ENCODE results near the gene RANBP10. TPM values are rescaled to one million over a fixed set of nuclear protein-coding genes. Genes with fewer than 3 reads are reported as not detected.

The RANBP10 gene
- total and polyA plus RNA-seq, 9 of the 15 experiments (the other 6 are each of a cell fraction or from before 2014, with no cell fraction given), result 0.61 to 19.3 (median 5.9) TPM

DNA sequence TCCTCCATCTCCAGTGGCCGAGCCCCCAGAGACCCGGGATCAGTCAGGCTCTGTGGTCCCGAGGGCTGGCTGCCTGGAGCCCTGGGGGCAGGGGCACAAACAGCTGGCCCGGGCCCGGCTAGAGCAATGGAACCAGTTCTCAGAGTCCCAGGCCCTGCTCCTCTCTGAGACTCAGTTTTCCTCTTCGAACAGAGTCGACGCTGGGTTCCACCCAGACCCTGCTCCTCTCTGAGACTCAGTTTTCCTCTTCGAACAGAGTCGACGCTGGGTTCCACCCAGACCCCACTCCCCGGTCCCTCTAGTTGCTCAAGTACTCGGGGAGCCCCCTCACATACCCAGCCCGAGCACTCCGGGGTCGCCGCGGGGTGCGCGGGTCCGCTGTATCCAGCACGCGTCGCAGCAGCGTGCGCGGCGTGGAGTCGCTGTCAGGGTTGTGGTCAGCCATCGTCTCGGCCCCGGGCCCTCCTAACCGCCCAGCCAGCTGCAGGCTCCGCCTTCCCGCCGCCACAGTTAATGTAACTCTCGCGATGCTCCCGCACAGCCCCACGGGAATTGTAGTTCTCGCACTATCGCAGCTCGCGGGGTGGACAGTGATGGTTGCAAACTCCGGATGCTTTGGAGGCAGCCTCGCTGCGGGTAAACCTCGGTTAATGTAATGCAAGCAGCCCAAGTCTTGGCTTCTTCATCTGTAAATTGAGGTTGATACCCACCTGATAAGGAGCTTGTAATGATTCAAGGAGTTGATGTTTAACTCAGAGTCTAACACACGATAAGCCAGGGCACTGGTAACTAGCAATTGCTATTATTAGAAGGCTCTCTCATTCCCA is 27.3 kb upstream of the RANBP10 start (continued):
- TF ChIP-seq, protein P1, sequence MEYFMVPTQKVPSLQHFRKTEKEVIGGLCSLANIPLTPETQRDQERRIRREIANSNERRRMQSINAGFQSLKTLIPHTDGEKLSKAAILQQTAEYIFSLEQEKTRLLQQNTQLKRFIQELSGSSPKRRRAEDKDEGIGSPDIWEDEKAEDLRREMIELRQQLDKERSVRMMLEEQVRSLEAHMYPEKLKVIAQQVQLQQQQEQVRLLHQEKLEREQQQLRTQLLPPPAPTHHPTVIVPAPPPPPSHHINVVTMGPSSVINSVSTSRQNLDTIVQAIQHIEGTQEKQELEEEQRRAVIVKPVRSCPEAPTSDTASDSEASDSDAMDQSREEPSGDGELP (CRISPR knock-in tag; IDR thresholded peaks at IDR 0.05; ENCODE audit: borderline replicate concordance), result peak; percentile 94
- TF ChIP-seq TOE1 (IDR thresholded peaks at IDR 0.05; ENCODE audit: borderline replicate concordance) (no peak), TOE1 (CRISPR knock-in tag; IDR thresholded peaks at IDR 0.05; ENCODE audit: borderline replicate concordance, low read depth) (no peak), ATF1 (CRISPR knock-in tag; IDR thresholded peaks at IDR 0.05) (no peak), ATF1 (tag; IDR thresholded peaks at IDR 0.05) (peak; percentile 59; the same call in 1 of the 2 replicates), JUNB (CRISPR knock-in tag; conservative IDR thresholded peaks at IDR 0.05) (no peak), HDAC1 (IDR thresholded peaks at IDR 0.05) (peak in 1 of 2 experiments; percentile 92; a peak in 2 of 4 replicates), POU5F1 (IDR thresholded peaks at IDR 0.05; ENCODE audit: borderline replicate concordance, low read depth, low read length, partially characterized antibody) (peak; percentile 59), HNRNPH1 (optimal IDR thresholded peaks at IDR 0.05; ENCODE audit: low read depth, low read length) (no peak), JUND (IDR thresholded peaks at IDR 0.05; ENCODE audit: borderline replicate concordance, low read depth, low read length) (peak; percentile 55; the same call in 1 of the 2 replicates), JUND (tag; IDR thresholded peaks at IDR 0.05; ENCODE audit: borderline replicate concordance, low read depth, low read length) (no peak; the same call in 2 of the 3 replicates), ZNF431 (CRISPR knock-in tag; IDR thresholded peaks at IDR 0.05) (peak; percentile 43; the same call in 1 of the 2 replicates), EP400 (IDR thresholded peaks at IDR 0.05) (peak; percentile 83), ZNF699 (CRISPR knock-in tag; IDR thresholded peaks at IDR 0.05; ENCODE audit: insufficient replicate concordance) (no peak), CXXC5 (CRISPR knock-in tag; IDR thresholded peaks at IDR 0.05) (peak; percentile 68), CBX5 (IDR thresholded peaks at IDR 0.05; ENCODE audit: borderline replicate concordance, low read depth) (no peak), RB1 (IDR thresholded peaks at IDR 0.05; ENCODE audit: low read depth) (peak; percentile 86), NR2C2 (CRISPR knock-in tag; IDR thresholded peaks at IDR 0.05) (0 out of 2 replicates have a peak, but pooled peaks have one; percentile 58), NR2C2 (tag; IDR thresholded peaks at IDR 0.05) (no peak), NFIC (IDR thresholded peaks at IDR 0.05) (peak; percentile 38; the same call in 1 of the 2 replicates), RCOR1 (IDR thresholded peaks at IDR 0.05; ENCODE audit: borderline replicate concordance in 1 of 2, low read depth in 2 of 2, low read length in 2 of 2) (peak in 1 of 2 experiments; percentile 56; a peak in 1 of 4 replicates), ARHGAP35 (IDR thresholded peaks at IDR 0.05; ENCODE audit: partially characterized antibody) (peak; percentile 94), JUN (IDR thresholded peaks at IDR 0.05; ENCODE audit: borderline replicate concordance, low read depth, low read length) (no peak), JUN (CRISPR knock-in tag; IDR thresholded peaks at IDR 0.05; ENCODE audit: borderline replicate concordance) (peak; percentile 62; the same call in 1 of the 2 replicates)
- TF ChIP-seq, protein P2, sequence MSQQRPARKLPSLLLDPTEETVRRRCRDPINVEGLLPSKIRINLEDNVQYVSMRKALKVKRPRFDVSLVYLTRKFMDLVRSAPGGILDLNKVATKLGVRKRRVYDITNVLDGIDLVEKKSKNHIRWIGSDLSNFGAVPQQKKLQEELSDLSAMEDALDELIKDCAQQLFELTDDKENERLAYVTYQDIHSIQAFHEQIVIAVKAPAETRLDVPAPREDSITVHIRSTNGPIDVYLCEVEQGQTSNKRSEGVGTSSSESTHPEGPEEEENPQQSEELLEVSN (IDR thresholded peaks at IDR 0.05; ENCODE audit: borderline replicate concordance in 1 of 2, extremely low read depth in 1 of 2, insufficient read depth in 1 of 2, insufficient read length in 1 of 2, low read depth in 1 of 2, low read length in 1 of 2, poor library complexity in 1 of 2, severe bottlenecking in 1 of 2), result peak; percentile 78 to 84
- TF ChIP-seq, protein P3, sequence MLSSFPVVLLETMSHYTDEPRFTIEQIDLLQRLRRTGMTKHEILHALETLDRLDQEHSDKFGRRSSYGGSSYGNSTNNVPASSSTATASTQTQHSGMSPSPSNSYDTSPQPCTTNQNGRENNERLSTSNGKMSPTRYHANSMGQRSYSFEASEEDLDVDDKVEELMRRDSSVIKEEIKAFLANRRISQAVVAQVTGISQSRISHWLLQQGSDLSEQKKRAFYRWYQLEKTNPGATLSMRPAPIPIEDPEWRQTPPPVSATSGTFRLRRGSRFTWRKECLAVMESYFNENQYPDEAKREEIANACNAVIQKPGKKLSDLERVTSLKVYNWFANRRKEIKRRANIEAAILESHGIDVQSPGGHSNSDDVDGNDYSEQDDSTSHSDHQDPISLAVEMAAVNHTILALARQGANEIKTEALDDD (IDR thresholded peaks at IDR 0.05), result peak; percentile 70; the same call in 1 of the 2 replicates
